ENCODE results near the gene PDCD1. TPM values are rescaled to one million over a fixed set of nuclear protein-coding genes. Genes with fewer than 3 reads are reported as not detected.

PDCD1 gene
- total RNA-seq, 1 donor from 2014 or later = not detected

DNA sequence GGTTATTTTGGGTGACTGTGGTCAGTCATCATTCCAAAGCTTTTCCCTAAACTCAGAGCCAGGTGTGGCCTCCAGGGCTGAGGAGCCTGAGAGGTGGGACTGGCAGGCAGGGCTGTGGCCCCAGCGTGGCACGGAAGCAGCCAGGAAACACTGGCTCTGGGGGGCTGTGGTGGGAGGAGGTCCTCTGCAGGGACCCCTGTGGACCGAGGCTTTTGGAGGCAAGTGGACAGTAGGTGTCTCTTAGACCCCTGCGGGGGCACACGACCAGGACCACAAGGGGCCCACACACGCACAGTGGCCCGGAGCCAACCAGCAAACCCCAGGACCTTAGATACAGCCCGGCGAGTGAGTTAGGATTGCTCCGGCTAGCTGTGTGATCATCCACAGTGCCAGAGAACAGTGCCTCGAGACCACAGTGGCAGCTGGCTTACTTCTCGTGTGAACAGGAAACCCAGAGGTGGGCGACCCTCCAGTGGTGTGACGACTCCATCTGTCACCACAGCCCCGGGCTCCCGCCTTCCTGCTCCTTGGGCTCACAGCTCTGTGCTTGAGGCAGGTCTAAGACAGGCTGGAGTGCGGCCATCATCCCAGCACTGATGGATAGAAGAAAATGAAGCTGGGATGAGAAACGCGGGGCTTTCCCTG is 9.2 kb upstream of the PDCD1 start:
- Mint-ChIP-seq H3K27ac (ENCODE audit: unreplicated experiment) (no peak overlapping the region), H3K4me1 (ENCODE audit: unreplicated experiment) (peaks cover 11% of the 10 kb centered on the region), H3K27me3 (ENCODE audit: unreplicated experiment) (peaks cover 15% of the 10 kb centered on the region), H3K4me3 (ENCODE audit: unreplicated experiment) (no peak overlapping the region), H3K9me3 (ENCODE audit: unreplicated experiment) (peaks cover 4% of the 10 kb centered on the region), H3K36me3 (ENCODE audit: low read depth, unreplicated experiment) (peaks cover 21% of the 10 kb centered on the region)
- TF ChIP-seq, protein P1, sequence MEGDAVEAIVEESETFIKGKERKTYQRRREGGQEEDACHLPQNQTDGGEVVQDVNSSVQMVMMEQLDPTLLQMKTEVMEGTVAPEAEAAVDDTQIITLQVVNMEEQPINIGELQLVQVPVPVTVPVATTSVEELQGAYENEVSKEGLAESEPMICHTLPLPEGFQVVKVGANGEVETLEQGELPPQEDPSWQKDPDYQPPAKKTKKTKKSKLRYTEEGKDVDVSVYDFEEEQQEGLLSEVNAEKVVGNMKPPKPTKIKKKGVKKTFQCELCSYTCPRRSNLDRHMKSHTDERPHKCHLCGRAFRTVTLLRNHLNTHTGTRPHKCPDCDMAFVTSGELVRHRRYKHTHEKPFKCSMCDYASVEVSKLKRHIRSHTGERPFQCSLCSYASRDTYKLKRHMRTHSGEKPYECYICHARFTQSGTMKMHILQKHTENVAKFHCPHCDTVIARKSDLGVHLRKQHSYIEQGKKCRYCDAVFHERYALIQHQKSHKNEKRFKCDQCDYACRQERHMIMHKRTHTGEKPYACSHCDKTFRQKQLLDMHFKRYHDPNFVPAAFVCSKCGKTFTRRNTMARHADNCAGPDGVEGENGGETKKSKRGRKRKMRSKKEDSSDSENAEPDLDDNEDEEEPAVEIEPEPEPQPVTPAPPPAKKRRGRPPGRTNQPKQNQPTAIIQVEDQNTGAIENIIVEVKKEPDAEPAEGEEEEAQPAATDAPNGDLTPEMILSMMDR (IDR thresholded peaks at IDR 0.05; ENCODE audit: unreplicated experiment) = no peak
- DNase-seq (ENCODE audit: low spot score) = no peak

DNA sequence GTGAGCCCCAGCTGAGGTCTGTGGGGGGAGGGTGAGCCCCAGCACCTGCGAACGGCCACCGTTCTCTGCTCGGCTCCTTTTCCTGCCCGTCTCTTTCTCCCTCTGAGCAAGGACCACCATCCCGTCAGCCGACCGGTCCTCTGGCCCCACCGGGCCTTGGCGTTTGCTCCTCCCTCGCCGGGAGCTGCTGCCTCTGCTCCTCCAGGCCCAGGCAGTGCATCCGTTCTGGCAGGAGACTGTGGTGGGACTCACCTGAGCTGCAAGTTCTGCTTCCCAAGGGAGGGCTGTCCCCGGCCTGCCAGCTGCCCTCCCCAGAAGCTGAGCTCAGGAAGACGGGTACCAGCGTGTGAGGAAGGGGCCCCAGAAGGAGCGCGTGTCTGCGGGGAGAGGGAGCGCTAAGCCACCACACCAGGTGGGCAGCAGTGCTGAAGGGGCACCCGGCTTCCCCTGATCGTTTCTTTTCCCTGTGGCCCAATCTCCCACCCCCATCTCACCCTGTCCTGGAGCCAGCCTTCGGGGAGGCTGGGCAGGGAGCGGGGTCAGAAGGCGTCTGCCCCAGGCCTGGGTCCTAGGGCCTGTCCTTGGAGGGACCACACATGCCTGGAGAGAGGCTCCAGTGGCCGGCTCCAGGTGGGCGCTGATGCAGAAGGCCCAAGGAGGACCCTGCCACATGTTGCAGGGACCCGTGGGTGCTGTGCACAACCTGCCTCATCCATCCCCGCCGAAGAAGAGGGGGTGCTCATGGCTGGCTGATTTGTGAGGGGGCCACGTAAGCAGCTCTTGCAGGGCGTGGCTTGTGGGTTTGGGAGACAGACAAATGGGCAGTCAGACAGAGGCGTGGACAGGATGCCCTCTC is 8.3 kb upstream of the PDCD1 start:
- Mint-ChIP-seq H3K36me3 (ENCODE audit: low read depth, unreplicated experiment) (peaks cover 21% of the 10 kb centered on the region), H3K4me1 (ENCODE audit: unreplicated experiment) (peaks cover 11% of the 10 kb centered on the region), H3K27me3 (ENCODE audit: unreplicated experiment) (peaks cover 15% of the 10 kb centered on the region), H3K27ac (ENCODE audit: unreplicated experiment) (no peak overlapping the region), H3K9me3 (ENCODE audit: unreplicated experiment) (peaks cover 4% of the 10 kb centered on the region), H3K4me3 (ENCODE audit: unreplicated experiment) (no peak overlapping the region)
- TF ChIP-seq, protein P1 (IDR thresholded peaks at IDR 0.05; ENCODE audit: unreplicated experiment) = no peak
- no peak for DNase-seq (ENCODE audit: low spot score)

DNA sequence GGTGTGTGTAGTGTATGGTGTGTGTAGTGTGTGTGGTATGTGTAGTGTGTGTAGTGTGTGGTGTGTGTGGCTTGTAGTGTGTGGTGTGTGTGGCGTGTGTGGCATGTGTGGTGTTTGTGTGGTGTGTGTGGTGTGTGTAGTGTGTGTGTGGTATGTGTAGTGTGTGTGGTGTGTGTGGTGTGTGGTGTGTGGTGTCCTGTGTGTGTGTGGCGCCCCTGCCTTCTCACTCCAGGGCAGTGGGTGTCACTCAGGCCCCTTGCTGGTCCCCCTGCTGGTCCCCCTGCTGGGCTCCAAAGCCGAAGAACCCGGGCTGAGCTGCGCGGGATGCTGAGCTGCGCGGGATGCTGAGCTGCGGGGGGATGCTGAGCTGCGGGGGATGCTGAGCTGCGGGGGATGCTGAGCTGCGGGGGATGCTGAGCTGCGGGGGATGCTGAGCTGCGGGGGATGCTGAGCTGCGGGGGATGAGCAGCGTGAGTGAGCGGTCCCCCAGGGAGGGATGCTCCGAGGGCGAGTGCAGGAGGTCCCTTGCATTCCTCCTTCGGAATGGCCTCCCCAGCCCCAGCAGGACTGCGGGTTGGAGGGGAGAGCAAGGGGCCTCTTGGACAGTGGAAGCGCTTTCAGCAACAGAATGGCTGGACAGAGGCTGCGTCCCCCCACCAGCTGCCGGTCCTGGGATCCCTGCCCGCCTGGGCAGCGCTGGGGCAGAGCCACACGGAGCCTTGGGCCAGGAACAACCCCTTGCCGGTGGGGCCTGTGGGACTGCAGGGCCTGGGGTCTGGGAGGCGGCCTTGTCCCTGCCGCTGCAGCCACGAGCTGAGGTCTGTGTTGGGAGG is 7.5 kb upstream of the PDCD1 start:
- H3K36me3 Mint-ChIP-seq (ENCODE audit: low read depth, unreplicated experiment) = peaks cover 25% of the 10 kb centered on the region
- peaks cover 15% of the 10 kb centered on the region for H3K27me3 Mint-ChIP-seq (ENCODE audit: unreplicated experiment)
- H3K4me3 Mint-ChIP-seq (ENCODE audit: unreplicated experiment) = peak overlapping the region; percentile 56
- H3K4me1 Mint-ChIP-seq (ENCODE audit: unreplicated experiment) = peaks cover 11% of the 10 kb centered on the region
- H3K27ac Mint-ChIP-seq (ENCODE audit: unreplicated experiment) = peak overlapping the region; percentile 25
- TF ChIP-seq, protein P1 (IDR thresholded peaks at IDR 0.05; ENCODE audit: unreplicated experiment) = no peak
- peak; percentile 37 for DNase-seq (ENCODE audit: low spot score)
- H3K9me3 Mint-ChIP-seq (ENCODE audit: unreplicated experiment) = peaks cover 4% of the 10 kb centered on the region

DNA sequence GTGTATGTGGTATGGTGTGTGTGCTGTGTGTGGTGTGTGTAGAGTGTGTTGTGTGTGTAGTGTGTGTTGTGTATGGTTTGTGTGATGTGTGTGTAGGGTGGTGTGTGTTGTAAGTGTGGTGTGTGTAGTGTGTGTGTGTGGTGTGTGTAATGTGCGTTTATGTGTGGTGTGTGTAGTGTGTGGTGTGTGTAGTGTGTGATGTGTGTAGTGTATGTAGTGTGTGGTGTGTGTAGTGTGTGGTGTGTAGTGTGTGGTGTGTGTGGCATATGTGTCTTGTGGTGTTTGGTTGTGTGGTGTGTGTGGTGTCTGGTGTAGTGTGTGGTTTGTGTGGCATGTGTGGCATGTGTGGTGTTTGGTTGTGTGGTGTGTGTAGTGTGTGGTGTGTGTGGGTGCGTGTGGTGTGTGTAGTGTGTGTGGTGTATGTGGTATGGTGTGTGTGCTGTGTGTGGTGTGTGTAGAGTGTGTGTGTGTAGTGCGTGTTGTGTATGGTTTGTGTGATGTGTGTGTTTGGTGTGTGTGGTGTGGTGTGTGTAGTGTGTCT is 6.8 kb upstream of the PDCD1 start:
- peak overlapping the region; percentile 56 for H3K4me3 Mint-ChIP-seq (ENCODE audit: unreplicated experiment)
- TF ChIP-seq, protein P1 (IDR thresholded peaks at IDR 0.05; ENCODE audit: unreplicated experiment) = no peak
- peaks cover 26% of the 10 kb centered on the region for H3K36me3 Mint-ChIP-seq (ENCODE audit: low read depth, unreplicated experiment)
- H3K27me3 Mint-ChIP-seq (ENCODE audit: unreplicated experiment) = peaks cover 15% of the 10 kb centered on the region
- peaks cover 11% of the 10 kb centered on the region for H3K4me1 Mint-ChIP-seq (ENCODE audit: unreplicated experiment)
- H3K27ac Mint-ChIP-seq (ENCODE audit: unreplicated experiment) = peak overlapping the region; percentile 25
- DNase-seq (ENCODE audit: low spot score) = no peak
- H3K9me3 Mint-ChIP-seq (ENCODE audit: unreplicated experiment) = peaks cover 4% of the 10 kb centered on the region
